ENCODE data around the gene GPR146.

- no peak for TF ChIP-seq CTCF (IDR thresholded peaks at IDR 0.05)
- no peak for TF ChIP-seq EP300 (IDR thresholded peaks at IDR 0.05)
Observed at GRCh38 chr7:1073142-1073977, 29.0 kb downstream of the GPR146 start.
